GM18507 (cell line): ENCODE results near the gene ZNF646.

Source experiments
- DNase-seq: peaks from one replicate; pipeline ENCODE4 v3.0.0; 2011; ENCODE audit warnings: low read depth; ENCODE audit not compliant: insufficient read length; ENCODE audit errors: extremely low spot score
- FAIRE-seq: peaks from 2 replicates; lab custom pipeline; 2011; peaks lifted over from hg19 to GRCh38; lab: Jason Lieb, UNC

Gene ZNF646

DNA sequence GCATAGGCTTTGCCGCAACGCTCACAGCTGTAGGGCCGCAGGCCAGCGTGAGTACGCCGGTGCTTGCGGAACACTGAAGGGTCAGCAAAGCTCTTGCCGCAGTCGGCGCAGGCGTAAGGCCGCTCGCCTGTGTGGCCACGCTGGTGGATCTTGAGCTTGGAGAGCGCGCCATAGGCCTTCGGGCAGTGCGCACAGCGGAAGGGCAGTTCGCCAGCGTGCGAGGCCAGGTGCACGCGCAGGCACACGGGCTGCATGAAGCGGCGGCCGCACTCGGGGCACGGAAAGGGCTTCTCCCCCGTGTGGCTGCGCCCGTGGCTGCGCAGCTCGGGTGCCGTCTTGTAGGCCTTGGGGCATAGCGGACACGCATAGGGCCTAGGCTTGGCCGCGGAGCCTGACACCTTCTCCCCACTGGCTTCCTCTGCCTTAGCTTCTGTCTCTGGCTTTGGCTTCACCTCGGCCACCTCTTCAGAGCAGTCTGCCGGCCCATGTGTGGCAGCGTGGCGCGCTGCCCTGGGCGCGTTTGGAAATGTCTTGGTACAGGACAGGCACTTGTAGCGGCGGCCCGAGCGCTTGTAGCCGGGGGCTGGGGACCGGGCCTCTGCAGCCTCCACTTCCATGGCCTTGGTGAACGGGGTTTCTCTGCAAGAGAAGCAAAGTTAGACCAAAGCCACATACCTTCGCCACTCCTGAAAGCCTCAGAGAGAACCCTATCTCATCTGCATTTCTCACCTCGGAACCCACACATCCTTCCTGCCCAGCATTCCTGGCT is 10.2 kb upstream of the ZNF646 start:
- no peak for DNase-seq
- FAIRE-seq: no peak

DNA sequence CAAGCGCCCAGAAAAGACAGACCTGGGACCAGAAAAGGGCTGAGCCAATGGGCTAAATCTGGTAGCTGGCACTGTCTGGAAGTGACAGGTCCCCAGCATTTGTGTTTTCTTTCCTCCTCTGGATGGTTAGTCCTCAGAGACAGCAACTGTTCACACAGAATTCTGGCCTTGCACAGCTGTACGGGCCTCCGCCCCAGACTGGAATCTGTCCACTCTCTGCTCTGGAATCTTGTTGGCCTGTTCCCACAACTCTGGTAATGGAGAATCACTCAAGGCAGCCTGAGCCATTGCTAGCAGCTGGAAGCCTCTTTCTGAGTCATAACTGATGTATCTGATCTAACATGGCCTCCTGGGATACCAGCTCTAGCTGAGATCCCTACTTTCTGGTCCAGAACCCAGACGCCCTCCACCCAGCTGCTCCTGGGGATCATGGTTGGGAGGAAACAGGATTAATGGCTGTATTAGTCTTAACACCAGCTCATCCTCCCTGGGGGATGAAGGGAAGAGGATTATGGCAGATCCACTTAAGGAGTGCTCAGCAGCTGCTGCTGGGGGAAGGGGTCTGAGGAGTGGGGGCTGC is 9.2 kb upstream of the ZNF646 start:
- DNase-seq (no peak), FAIRE-seq (no peak)

DNA sequence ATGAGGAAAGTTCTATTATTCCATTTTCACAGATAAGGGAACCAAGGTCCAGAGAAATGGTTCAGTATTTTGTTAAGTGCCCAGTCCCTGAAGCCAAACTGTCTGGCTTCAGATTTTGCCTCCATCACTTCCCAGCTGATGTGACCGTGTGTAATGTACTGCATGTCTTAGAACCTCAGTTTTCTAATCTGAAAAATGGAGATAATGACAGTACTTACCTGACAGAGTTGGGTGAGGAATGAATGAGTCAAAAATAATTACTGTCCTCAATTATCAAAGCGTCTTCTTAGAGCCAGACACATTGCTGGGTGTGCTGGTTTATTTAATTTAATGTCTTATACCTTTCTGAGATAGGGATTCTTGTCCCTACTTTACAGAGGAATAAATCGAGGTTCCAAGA is 6.9 kb upstream of the ZNF646 start:
- no peak for DNase-seq
- FAIRE-seq: no peak

- DNase-seq: no peak
These were observed 2.4 kb upstream of the ZNF646 start for GRCh38 chr16:31071861-31072260.

GRCh38 chr16:31072540-31073141 is 1.6 kb upstream of the ZNF646 start:
- FAIRE-seq (peak; percentile 67), DNase-seq (no peak)

More at GRCh38 chr16:31071861-31072260, 2.4 kb upstream of the ZNF646 start:
- no peak for FAIRE-seq

DNA sequence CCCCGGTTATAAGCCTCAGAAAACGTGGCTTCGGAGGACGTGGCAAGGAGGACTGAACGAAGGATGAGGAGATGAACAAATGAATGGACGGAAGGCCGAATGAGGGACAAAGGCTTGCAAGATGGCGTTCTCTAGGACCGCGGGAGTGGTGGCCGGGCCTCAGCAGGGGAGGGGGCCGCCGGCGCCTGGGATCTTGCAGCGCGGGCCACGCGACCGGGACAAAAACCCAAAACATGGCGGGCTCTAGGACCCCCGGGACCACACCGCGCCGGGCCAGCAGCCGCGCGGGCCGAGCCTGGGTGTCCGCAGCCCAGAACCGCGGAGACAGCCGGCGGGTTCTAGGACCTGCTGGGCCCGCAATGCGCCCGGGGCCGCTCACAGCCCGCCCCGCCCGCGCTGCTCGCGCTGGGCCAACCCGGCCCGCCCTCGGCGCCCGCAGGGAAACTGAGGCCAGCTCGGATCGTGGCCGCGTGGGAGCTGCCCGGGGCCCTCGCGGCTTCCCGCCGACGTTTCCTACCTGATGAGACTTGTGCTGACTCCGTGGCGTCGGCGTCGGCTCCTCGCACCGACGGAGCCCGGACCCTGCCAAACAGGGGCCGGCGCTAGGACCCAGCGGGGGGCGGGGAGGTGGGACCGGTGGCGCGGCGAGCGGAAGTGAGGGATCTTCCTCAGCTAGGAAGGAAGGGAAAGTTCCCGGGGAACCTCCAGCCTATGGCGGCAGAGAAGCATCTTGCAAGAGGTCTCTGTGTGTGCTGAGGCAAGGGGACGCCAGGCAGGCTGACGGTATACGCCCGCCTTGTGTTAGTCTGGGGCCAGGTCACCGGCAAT is 866 bp upstream of the ZNF646 start:
- DNase-seq (peak; percentile 66), FAIRE-seq (peak; percentile 62)

- DNase-seq (no peak), FAIRE-seq (no peak)
These were observed 577 bp downstream of the ZNF646 start for GRCh38 chr16:31074814-31075183.

GRCh38 chr16:31076319-31076718 is 2.1 kb downstream of the ZNF646 start:
- no peak for FAIRE-seq
- no peak for DNase-seq

- DNase-seq (no peak), FAIRE-seq (no peak)
These were observed 2.8 kb downstream of the ZNF646 start for GRCh38 chr16:31077024-31077423.

GRCh38 chr16:31077592-31078396 is 3.6 kb downstream of the ZNF646 start:
- DNase-seq: no peak
- no peak for FAIRE-seq

DNA sequence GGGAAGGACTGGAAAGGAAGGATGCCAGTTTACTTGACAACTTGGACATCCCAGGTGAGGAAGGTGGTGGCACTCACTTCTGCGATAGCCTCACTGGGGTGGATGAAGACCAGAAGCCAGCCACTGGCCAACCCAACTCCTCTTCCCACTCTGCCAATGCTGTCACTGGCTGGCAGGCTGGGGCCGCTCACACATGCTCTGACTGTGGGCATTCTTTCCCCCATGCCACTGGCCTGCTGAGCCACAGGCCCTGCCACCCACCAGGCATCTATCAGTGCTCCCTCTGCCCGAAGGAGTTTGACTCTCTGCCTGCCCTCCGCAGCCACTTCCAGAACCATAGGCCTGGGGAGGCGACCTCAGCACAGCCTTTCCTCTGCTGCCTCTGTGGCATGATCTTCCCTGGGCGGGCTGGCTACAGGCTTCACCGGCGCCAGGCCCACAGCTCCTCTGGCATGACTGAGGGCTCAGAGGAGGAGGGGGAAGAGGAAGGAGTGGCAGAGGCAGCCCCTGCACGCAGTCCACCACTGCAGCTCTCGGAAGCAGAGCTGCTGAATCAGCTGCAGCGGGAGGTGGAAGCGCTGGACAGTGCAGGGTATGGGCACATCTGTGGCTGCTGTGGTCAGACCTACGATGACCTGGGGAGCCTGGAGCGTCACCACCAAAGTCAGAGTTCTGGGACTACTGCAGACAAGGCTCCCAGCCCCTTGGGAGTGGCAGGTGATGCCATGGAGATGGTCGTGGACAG is 4.5 kb downstream of the ZNF646 start:
- FAIRE-seq (no peak), DNase-seq (no peak)

GRCh38 chr16:31079342-31079944 is 5.2 kb downstream of the ZNF646 start:
- no peak for DNase-seq
- FAIRE-seq: no peak

GRCh38 chr16:31080035-31080629 is 5.9 kb downstream of the ZNF646 start:
- DNase-seq (no peak), FAIRE-seq (no peak)

- FAIRE-seq (no peak), DNase-seq (no peak)
These were observed 6.7 kb downstream of the ZNF646 start for GRCh38 chr16:31080756-31081419.

GRCh38 chr16:31081428-31082351 is 7.5 kb downstream of the ZNF646 start:
- FAIRE-seq (no peak), DNase-seq (no peak)

- FAIRE-seq (no peak), DNase-seq (no peak)
These were observed 8.3 kb downstream of the ZNF646 start for GRCh38 chr16:31082368-31083045.
